Measurements from ENCODE around the gene TLR7. TPM values are rescaled to one million over a fixed set of nuclear protein-coding genes. Genes with fewer than 3 reads are reported as not detected.

Gene TLR7
- total RNA-seq, 1 donor = under 0.01 TPM

DNA sequence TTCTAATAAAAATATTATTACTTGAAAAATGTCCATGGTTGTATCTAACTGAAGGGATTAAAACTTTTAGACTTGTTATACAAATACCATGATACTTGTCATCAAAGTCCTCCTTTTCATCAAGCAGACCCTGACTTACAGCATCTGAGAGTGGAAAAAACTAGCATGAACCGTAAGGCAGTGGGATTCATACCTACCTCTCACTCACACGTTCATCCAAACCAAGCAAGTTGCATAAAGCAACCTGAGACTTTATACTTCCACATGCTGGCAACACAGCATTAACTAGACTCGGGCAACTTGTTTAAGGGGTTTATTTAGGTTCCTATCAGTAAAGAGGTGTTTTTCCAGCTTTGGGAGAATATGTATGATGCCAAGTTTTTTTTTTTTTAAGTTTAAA lies 22.6 kb upstream of the TLR7 start:
- no peaks in the 10 kb centered on the region for H3K79me2 ChIP-seq (ENCODE audit: insufficient read depth, low read length)

DNA sequence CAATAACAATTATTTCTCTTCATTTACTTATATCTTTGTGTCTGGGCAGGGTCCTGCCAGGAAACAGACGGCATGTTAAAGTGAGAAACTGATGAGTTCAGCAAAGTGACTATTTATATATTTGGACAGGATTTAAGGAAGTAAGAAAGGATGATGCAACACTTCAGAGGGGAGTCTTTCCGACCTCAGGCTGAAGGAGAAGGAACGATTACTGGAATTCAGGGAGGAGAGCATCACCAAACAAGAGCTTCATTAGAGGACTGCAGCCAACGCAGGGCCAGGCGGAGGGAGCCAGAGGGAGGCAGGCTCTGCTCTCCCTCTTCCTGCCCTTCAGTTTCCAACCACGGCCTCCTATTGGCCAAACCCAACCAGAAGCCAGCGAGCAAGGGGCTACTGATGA lies 1.5 kb upstream of the TLR7 start:
- Histone ChIP-seq H3K4me1 (ENCODE audit: insufficient read depth, low read length) (no peaks in the 10 kb centered on the region), H2AFZ (ENCODE audit: low read length) (no peak overlapping the region), H3K79me2 (ENCODE audit: insufficient read depth, low read length) (no peaks in the 10 kb centered on the region), H3K9me3 (ENCODE audit: low read depth, low read length) (no peaks in the 10 kb centered on the region), H3K27ac (ENCODE audit: low read depth, low read length) (no peak overlapping the region), H3K36me3 (ENCODE audit: insufficient read depth, low read length) (no peaks in the 10 kb centered on the region), H4K20me1 (ENCODE audit: insufficient read depth, low read length) (no peaks in the 10 kb centered on the region), H3K27me3 (ENCODE audit: insufficient read depth, low read length) (no peaks in the 10 kb centered on the region), H3K4me2 (ENCODE audit: insufficient read depth, low read length) (no peak overlapping the region), H3K4me3 (ENCODE audit: insufficient read depth, low read length) (no peak overlapping the region)
- DNase-seq (ENCODE audit: insufficient read length, low spot score, missing footprints) = no peak
- TF ChIP-seq, protein P1, sequence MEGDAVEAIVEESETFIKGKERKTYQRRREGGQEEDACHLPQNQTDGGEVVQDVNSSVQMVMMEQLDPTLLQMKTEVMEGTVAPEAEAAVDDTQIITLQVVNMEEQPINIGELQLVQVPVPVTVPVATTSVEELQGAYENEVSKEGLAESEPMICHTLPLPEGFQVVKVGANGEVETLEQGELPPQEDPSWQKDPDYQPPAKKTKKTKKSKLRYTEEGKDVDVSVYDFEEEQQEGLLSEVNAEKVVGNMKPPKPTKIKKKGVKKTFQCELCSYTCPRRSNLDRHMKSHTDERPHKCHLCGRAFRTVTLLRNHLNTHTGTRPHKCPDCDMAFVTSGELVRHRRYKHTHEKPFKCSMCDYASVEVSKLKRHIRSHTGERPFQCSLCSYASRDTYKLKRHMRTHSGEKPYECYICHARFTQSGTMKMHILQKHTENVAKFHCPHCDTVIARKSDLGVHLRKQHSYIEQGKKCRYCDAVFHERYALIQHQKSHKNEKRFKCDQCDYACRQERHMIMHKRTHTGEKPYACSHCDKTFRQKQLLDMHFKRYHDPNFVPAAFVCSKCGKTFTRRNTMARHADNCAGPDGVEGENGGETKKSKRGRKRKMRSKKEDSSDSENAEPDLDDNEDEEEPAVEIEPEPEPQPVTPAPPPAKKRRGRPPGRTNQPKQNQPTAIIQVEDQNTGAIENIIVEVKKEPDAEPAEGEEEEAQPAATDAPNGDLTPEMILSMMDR (IDR thresholded peaks at IDR 0.05; ENCODE audit: extremely low read depth, low read depth, low read length) = no peak

More for the DNA sequence above, 22.6 kb upstream of the TLR7 start:
- no peaks in the 10 kb centered on the region for H4K20me1 ChIP-seq (ENCODE audit: insufficient read depth, low read length)
- H3K4me1 ChIP-seq (ENCODE audit: insufficient read depth, low read length) = no peaks in the 10 kb centered on the region
- H3K27me3 ChIP-seq (ENCODE audit: insufficient read depth, low read length) = peaks cover 21% of the 10 kb centered on the region
- H3K4me2 ChIP-seq (ENCODE audit: insufficient read depth, low read length) = no peak overlapping the region
- no peak overlapping the region for H3K4me3 ChIP-seq (ENCODE audit: insufficient read depth, low read length)
- H2AFZ ChIP-seq (ENCODE audit: low read length) = no peak overlapping the region
- no peaks in the 10 kb centered on the region for H3K9me3 ChIP-seq (ENCODE audit: low read depth, low read length)
- TF ChIP-seq, protein P1 (IDR thresholded peaks at IDR 0.05; ENCODE audit: extremely low read depth, low read depth, low read length) = no peak
- no peak for DNase-seq (ENCODE audit: insufficient read length, low spot score, missing footprints)
- no peaks in the 10 kb centered on the region for H3K36me3 ChIP-seq (ENCODE audit: insufficient read depth, low read length)
- no peak overlapping the region for H3K27ac ChIP-seq (ENCODE audit: low read depth, low read length)

DNA sequence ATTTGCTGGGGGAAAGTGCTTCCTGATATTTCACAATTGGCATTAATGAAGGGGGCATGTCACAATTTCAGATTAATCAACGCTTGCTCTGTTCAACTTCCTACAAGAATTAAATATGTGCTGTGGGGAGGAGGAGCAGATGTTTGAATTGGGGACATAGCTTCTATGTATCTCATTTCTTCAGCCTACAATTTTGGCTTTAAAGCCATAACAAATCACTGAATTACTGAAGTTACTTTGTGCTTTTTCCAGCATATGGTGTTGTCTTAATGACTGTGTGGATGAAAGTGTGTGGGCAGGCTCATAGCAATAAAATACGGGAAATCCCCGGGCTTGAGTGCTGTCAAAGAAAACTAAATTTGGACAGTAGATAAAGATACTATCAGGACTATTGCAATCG lies 813 bp downstream of the TLR7 start:
- H3K27ac ChIP-seq (ENCODE audit: low read depth, low read length) = no peak overlapping the region
- H3K79me2 ChIP-seq (ENCODE audit: insufficient read depth, low read length) = no peaks in the 10 kb centered on the region
- H3K4me2 ChIP-seq (ENCODE audit: insufficient read depth, low read length) = no peak overlapping the region
- no peaks in the 10 kb centered on the region for H3K9me3 ChIP-seq (ENCODE audit: low read depth, low read length)
- no peaks in the 10 kb centered on the region for H3K36me3 ChIP-seq (ENCODE audit: insufficient read depth, low read length)
- TF ChIP-seq, protein P1 (IDR thresholded peaks at IDR 0.05; ENCODE audit: extremely low read depth, low read depth, low read length) = no peak
- H3K4me1 ChIP-seq (ENCODE audit: insufficient read depth, low read length) = no peaks in the 10 kb centered on the region
- no peak overlapping the region for H2AFZ ChIP-seq (ENCODE audit: low read length)
- no peak for DNase-seq (ENCODE audit: insufficient read length, low spot score, missing footprints)
- no peak overlapping the region for H3K4me3 ChIP-seq (ENCODE audit: insufficient read depth, low read length)
- no peaks in the 10 kb centered on the region for H4K20me1 ChIP-seq (ENCODE audit: insufficient read depth, low read length)
- no peaks in the 10 kb centered on the region for H3K27me3 ChIP-seq (ENCODE audit: insufficient read depth, low read length)

DNA sequence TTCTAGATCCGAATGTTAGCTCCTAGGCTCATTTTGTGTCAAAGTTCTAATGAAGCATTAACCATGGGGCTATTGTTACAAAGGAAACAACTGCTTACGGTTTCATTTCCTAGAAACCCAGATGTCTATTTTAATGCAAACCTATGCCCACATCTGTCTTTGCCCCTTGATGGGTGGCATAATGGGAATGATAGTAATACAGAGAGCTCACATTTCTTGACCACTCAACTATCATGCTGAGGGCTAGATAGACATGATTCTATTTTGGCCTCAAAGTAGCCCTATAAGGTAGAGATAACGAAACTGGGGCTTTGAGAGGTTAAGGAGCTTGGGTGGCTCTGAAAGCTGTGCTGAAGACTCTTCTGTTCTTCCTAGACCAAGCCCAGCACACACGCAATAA lies 1.9 kb downstream of the TLR7 start:
- H3K79me2 ChIP-seq (ENCODE audit: insufficient read depth, low read length) = no peaks in the 10 kb centered on the region
- no peaks in the 10 kb centered on the region for H4K20me1 ChIP-seq (ENCODE audit: insufficient read depth, low read length)
- no peaks in the 10 kb centered on the region for H3K4me1 ChIP-seq (ENCODE audit: insufficient read depth, low read length)
- no peaks in the 10 kb centered on the region for H3K27me3 ChIP-seq (ENCODE audit: insufficient read depth, low read length)
- no peaks in the 10 kb centered on the region for H3K9me3 ChIP-seq (ENCODE audit: low read depth, low read length)
- TF ChIP-seq, protein P1 (IDR thresholded peaks at IDR 0.05; ENCODE audit: extremely low read depth, low read depth, low read length) = no peak
- H2AFZ ChIP-seq (ENCODE audit: low read length) = no peak overlapping the region
- H3K36me3 ChIP-seq (ENCODE audit: insufficient read depth, low read length) = no peaks in the 10 kb centered on the region
- H3K4me2 ChIP-seq (ENCODE audit: insufficient read depth, low read length) = no peak overlapping the region
- H3K27ac ChIP-seq (ENCODE audit: low read depth, low read length) = no peak overlapping the region
- no peak for DNase-seq (ENCODE audit: insufficient read length, low spot score, missing footprints)
- no peak overlapping the region for H3K4me3 ChIP-seq (ENCODE audit: insufficient read depth, low read length)
